ENCODE data around the gene DUSP8.

DUSP8 gene

GRCh38 chr11:1532606-1533341, 39.3 kb downstream of the DUSP8 start:
- DNase-seq (ENCODE audit: low read depth in 2 of 2) = no peak

DNA sequence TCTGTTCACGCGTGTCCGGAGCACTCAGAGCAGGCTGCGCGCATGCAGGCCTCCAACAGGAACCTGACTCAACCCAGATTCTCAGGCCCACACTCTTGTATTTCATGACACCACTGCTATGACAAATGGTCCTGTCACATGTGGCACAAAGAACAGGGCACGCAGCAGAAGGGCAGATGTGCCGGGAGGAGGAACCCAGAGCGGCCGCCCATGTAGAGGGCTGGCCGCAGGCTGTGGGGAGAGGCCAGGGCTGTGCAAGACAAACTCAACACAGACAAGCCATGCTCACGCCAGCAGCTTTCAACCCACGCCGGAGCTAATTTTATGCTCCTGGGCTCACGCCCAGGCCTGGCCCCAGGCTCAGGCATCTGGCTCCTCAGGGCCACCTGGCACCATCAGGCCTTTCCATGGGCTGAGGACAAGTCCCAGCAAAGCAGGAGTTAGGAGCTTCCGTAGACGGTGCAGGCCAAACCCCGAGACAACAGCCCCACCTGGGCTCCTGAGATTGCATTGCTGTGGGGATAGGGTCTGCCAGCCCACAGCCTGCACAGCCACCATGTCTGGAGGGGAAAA, 40.0 kb downstream of the DUSP8 start:
- DNase-seq (ENCODE audit: low read depth in 2 of 2) = no peak

- DNase-seq (ENCODE audit: low read depth in 2 of 2) = no peak
Observed at GRCh38 chr11:1531449-1532013, 40.5 kb downstream of the DUSP8 start.

- no peak for DNase-seq (ENCODE audit: low read depth in 2 of 2)
Observed at GRCh38 chr11:1530686-1531448, 41.2 kb downstream of the DUSP8 start.

- DNase-seq (ENCODE audit: low read depth in 2 of 2) = no peak
Observed at GRCh38 chr11:1529774-1530173, 42.3 kb downstream of the DUSP8 start.

- no peak for DNase-seq (ENCODE audit: low read depth in 2 of 2)
Observed at GRCh38 chr11:1529286-1529685, 42.8 kb downstream of the DUSP8 start.

GRCh38 chr11:1528710-1529109, 43.4 kb downstream of the DUSP8 start:
- no peak for DNase-seq (ENCODE audit: low read depth in 2 of 2)

DNA sequence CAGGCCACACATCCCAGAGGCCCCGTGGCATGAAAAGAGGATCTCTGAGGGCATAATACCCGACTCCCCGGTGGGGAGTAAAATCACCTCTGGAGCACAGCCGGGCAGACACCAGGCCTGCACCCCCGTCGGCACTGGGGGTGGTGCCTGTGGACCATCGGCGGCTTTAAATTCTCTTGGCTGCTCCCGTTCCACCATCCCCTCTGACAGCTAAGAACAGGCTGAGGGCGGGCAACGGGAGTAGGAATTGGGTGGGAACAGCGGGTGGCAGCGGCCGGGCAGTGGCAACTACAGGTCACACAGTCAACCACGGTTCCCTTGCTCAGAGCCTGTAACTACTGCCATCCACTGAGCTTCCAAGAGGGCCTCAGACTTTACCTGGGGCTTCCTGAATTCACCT, 45.3 kb downstream of the DUSP8 start:
- no peak for DNase-seq (ENCODE audit: low read depth in 2 of 2)

GRCh38 chr11:1523779-1524178, 48.3 kb downstream of the DUSP8 start:
- DNase-seq (ENCODE audit: low read depth in 2 of 2) = no peak

DNA sequence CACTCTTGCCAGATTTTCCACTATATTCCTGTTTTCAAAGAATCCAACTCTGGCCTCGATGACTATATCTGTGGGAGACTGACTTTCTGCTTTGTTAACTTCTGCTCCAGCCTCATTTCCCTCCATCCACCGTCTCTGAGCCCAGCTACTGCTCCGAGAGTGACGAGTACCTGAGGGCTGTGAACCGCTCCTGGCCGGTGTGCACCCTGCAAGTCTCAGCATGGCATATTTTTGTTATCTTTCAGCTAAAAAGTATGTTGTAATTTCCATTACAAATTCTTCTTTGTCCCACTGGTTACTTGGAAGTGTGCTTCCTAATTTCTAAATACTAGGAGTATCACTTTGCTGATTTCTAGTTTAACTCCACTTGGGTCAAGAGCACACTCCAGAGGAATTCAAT, 49.0 kb downstream of the DUSP8 start:
- DNase-seq (ENCODE audit: low read depth in 2 of 2) = no peak

- DNase-seq (ENCODE audit: low read depth in 2 of 2) = no peak
Observed at GRCh38 chr11:1522081-1522424, 50.0 kb downstream of the DUSP8 start.

GRCh38 chr11:1521382-1522080, 50.5 kb downstream of the DUSP8 start:
- DNase-seq (ENCODE audit: low read depth in 2 of 2) = no peak

- no peak for DNase-seq (ENCODE audit: low read depth in 2 of 2)
Observed at GRCh38 chr11:1520663-1521267, 51.3 kb downstream of the DUSP8 start.

DNA sequence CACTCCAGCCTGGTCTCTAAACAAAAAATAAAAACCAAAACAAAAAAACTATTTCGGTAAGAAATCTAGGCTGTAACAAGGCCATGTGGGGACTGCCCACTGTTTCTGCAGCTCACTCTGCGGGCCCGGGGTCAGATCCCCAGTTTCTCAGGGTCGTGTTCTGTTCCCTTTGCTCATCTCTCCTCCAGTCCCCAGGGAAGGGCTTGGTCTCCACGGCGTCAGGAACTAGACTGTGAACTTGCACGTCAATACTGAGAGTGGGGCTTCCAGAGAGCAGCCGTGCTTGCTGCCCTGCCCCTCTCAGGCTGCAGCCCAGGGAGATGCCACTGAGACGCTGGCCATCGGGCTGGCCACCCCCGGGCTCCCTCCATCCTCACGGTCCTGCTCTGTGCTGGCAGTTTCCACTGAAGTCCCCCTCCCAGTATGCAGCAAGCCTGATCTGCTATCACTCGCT, 51.8 kb downstream of the DUSP8 start:
- DNase-seq (ENCODE audit: low read depth in 2 of 2) = no peak

GRCh38 chr11:1519028-1520010, 52.8 kb downstream of the DUSP8 start:
- no peak for DNase-seq (ENCODE audit: low read depth in 2 of 2)

DNA sequence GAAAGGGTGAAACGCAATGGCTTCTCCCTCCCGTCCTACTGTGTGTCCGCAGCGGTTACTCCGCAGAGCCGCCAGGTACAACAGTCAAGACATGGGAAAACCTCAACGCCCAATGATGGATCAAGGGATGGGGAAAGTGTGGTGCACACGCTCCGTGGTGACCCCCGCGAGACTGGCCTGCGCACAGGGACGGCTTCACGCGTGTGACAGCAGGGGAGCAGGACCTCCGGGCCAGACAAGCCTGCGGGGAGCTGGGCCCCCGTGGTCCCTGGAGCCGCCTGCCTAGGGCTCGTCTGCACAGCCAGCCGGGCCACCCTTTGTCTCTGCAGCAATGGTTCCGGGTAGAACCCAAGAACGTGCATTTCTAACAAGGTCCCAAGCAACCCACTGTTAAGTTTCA, 53.8 kb downstream of the DUSP8 start:
- no peak for DNase-seq (ENCODE audit: low read depth in 2 of 2)

DNA sequence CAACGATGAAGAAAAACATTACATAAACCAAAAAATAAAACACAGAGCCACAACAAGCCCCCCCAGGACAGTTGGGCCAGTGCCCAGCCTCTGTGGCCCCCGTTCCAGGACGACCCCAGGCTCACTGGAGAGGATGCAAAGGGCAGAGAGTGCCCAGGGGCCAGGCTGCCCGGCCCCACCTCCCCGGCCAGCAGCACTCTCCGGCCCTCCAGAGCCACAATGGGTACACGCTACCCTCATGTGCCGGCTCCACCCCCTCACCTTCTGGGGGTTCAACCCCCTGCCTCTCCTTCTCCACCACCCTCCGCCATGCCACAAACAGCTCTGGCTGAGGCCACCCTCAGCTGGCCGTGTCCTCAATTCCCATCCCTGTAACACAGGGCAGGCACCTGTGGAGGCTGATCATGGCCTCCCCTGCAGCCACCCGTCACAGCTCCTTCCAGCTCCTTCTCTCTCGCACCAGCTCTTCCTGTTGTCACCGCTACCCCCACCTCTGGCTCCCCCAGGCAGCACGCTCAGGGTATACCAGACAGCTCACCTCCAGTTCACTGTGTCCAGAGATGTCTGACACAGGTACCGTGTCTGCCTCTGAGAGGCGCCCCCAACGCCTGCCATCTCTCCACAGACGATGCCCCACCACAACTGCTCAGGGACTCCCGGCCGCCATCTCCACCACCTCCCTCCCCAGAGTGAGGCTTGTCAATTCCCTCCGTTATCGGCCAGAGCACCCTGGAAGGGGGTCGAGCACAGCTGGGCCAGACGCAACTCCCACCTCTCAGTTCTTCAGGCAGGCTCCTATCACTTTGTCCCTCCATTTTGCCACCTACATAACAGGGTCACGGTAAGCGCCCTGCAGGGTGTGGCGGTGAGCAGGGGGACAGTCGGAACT, 54.7 kb downstream of the DUSP8 start:
- no peak for DNase-seq (ENCODE audit: low read depth in 2 of 2)

DNA sequence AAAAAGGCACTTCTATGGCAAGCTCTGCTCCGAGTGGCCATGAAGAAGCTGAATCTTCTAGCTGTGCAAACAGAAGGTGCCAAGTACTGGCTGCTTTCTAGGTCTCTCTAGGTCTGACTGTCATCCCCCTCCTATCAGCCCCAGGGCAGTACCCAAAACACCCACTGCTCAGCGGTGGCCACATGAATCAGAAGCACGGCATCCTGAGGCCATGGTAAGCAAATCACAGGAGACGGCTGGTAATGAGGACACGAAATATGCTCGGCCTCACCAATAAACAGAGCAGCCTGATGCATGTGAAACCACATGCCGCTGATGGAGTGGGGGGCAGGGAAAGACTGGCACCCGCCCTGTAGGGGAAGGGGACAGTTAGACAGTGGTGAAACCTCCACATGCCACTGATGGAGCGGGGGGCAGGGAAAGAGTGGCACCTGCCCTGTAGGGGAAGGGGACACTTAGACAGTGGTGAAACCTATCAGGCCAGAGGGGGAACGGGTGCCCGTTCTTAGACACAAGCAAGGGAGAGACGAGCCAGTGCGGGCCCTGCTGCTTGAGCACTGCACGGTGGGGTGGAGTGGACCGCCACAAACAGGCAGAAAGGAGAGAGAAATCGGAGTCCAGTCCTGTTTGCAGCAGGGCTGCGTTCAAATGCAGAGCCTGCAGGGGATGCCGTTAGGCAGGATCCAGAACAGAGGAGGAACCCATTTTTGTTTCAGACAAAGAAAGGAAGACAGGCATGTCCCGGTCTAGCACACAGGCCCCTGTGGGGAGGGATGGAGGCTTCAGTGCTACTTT, 55.6 kb downstream of the DUSP8 start:
- DNase-seq (ENCODE audit: low read depth in 2 of 2) = no peak

Measured in activated CD8-positive, alpha-beta memory T cell treated with anti-CD3 and anti-CD28 coated beads for 4 hours (primary cell).